HepG2 (cell line): ENCODE measurements around the gene SHANK2. TPM values are rescaled to one million over a fixed set of nuclear protein-coding genes. Genes with fewer than 3 reads are reported as not detected.

Experiments used
- ATAC-seq: fragments of 200-7000 bp; cut with Tn5 transposase; 3 replicates; pipeline ENCODE4 v1.9.1; 2020; ENCODE audit warnings: mild to moderate bottlenecking, moderate library complexity
- BruUV-seq: library from RNA; stranded (reverse); fragments of 400-500 nt; replicated peaks from 2 replicates; lab custom pipeline; 2021; lab: Mats Ljungman, UMichigan
- CTCF ChIA-PET: fragments of 300-600 bp; formaldehyde crosslinking; extraction: SDS; loops from one replicate; lab custom pipeline; 2021; ENCODE audit warnings: low total read pairs, inconsistent platforms, low intra/inter-chr PET ratio; lab: Yijun Ruan, JAX
- POLR2A ChIA-PET: fragments of 350-600 bp; sonication (Branson Sonifier 250); formaldehyde crosslinking; loops from one replicate; lab custom pipeline; 2020; ENCODE audit warnings: antibody characterized with exemption, inconsistent platforms; lab: Yijun Ruan, JAX
- DNase-seq: peaks from one replicate; pipeline ENCODE4 v3.0.0-alpha.2; 2015; ENCODE audit warnings: low spot score
- FAIRE-seq: peaks from 3 replicates; lab custom pipeline; 2011; peaks lifted over from hg19 to GRCh38; lab: Jason Lieb, UNC
- H2AFZ ChIP-seq: one replicate; pipeline ENCODE4 v1.6.1; 2011; ENCODE audit warnings: low read length, inconsistent platforms
- H3K27ac ChIP-seq: fragments of 300-600 bp; 3 replicates; pipeline ENCODE4 v1.8.0; 2011; ENCODE audit warnings: mixed run types, mild to moderate bottlenecking, mixed read lengths, low read length, inconsistent platforms; ENCODE audit not compliant: insufficient read depth; ENCODE audit errors: extremely low read length
- H3K27me3 ChIP-seq, 2 experiments: fragments of 200-600 bp in 1 of 2; 2 replicates in 1 of 2; 3 replicates in 1 of 2; pipeline versions ENCODE4 v1.6.0 to v1.8.0; 2011; ENCODE audit warnings: low read length in 2 of 2, mild to moderate bottlenecking in 2 of 2, moderate library complexity in 2 of 2, inconsistent platforms in 1 of 2; ENCODE audit not compliant: insufficient read depth in 2 of 2, control insufficient read depth in 1 of 2
- H3K36me3 ChIP-seq, 2 experiments: fragments of 200-600 bp in 1 of 2; replicated peaks in 1 of 2; 2 replicates in 1 of 2; 3 replicates in 1 of 2; pipeline versions ENCODE4 v1.5.1 to v1.8.0; 2011; ENCODE audit warnings: low read length in 2 of 2, inconsistent platforms in 1 of 2; ENCODE audit not compliant: insufficient read depth in 2 of 2, control insufficient read depth in 1 of 2
- H3K4me1 ChIP-seq: 2 replicates; pipeline ENCODE4 v1.5.1; 2012; ENCODE audit warnings: low read length, inconsistent platforms; ENCODE audit not compliant: insufficient read depth
- H3K4me2 ChIP-seq: 2 replicates; pipeline ENCODE4 v1.6.0; 2011; ENCODE audit warnings: low read depth, low read length, inconsistent platforms
- H3K4me3 ChIP-seq, 3 experiments: fragments of 200-600 bp in 1 of 3; sonication (generic), shearing (Covaris generic) in 1 of 3; replicated peaks in 1 of 3; 2 replicates each; pipeline ENCODE4 v1.5.1; 2011 to 2016; ENCODE audit warnings: low read length in 3 of 3, inconsistent platforms in 2 of 3, low read depth in 2 of 3, mild to moderate bottlenecking in 2 of 3, control low read depth in 1 of 3, mixed read lengths in 1 of 3; ENCODE audit not compliant: insufficient read depth in 1 of 3
- H3K79me2 ChIP-seq: one replicate; pipeline ENCODE4 v1.6.1; 2011; ENCODE audit warnings: low read length, inconsistent platforms; ENCODE audit not compliant: insufficient read depth
- H3K9ac ChIP-seq: 2 replicates; pipeline ENCODE4 v1.6.0; 2011; ENCODE audit warnings: mild to moderate bottlenecking, low read depth, low read length, inconsistent platforms; ENCODE audit not compliant: insufficient read depth
- H3K9me3 ChIP-seq: 2 replicates; pipeline ENCODE4 v1.5.1; 2012; ENCODE audit warnings: mild to moderate bottlenecking, low read length
- H4K20me1 ChIP-seq: 2 replicates; pipeline ENCODE4 v1.6.0; 2011; ENCODE audit warnings: inconsistent platforms, mild to moderate bottlenecking, low read length, moderate library complexity; ENCODE audit not compliant: insufficient read depth
- ELF1 ChIP-seq: sonication (generic); formaldehyde crosslinking; IDR thresholded peaks from 2 replicates; pipeline ENCODE4 v1.4.0; 2020; ENCODE audit warnings: missing genetic modification reagents
- HDAC1 ChIP-seq: sonication (generic); formaldehyde crosslinking; IDR thresholded peaks from 2 replicates; pipeline ENCODE4 v1.5.1; 2020; ENCODE audit warnings: mild to moderate bottlenecking, missing genetic modification reagents
- HNRNPLL ChIP-seq: fragments of 200-400 bp; formaldehyde crosslinking; IDR thresholded peaks from 2 replicates; pipeline ENCODE4 v1.6.1; 2017; ENCODE audit warnings: mild to moderate bottlenecking, low read depth, low read length; ENCODE audit not compliant: poor library complexity, severe bottlenecking
- NFE2L1 ChIP-seq: sonication (generic); formaldehyde crosslinking; IDR thresholded peaks from 2 replicates; pipeline ENCODE4 v1.4.0; 2020; ENCODE audit warnings: missing genetic modification reagents, mild to moderate bottlenecking, borderline replicate concordance
- PHF21A ChIP-seq: sonication (generic); formaldehyde crosslinking; IDR thresholded peaks from 2 replicates; pipeline ENCODE4 v1.5.0; 2020; ENCODE audit warnings: mild to moderate bottlenecking, missing genetic modification reagents
- RFXAP ChIP-seq: sonication (generic); formaldehyde crosslinking; IDR thresholded peaks from 2 replicates; pipeline ENCODE4 v1.4.0; 2020; ENCODE audit warnings: missing genetic modification reagents, borderline replicate concordance
- TGIF2 ChIP-seq: IDR thresholded peaks from 2 replicates; pipeline ENCODE4 v1.6.1; 2016; ENCODE audit warnings: control low read depth, missing compliant biosample characterization
- TSC22D2 ChIP-seq: sonication (generic); formaldehyde crosslinking; IDR thresholded peaks from 2 replicates; pipeline ENCODE4 v1.5.1; 2020; ENCODE audit warnings: missing genetic modification reagents, mild to moderate bottlenecking, borderline replicate concordance
- U2AF2 ChIP-seq: fragments of 200-400 bp; formaldehyde crosslinking; IDR thresholded peaks from 2 replicates; pipeline ENCODE4 v1.6.1; 2017; ENCODE audit warnings: low read depth, mild to moderate bottlenecking, low read length
- ZBTB38 ChIP-seq: sonication (generic); formaldehyde crosslinking; IDR thresholded peaks from 2 replicates; pipeline ENCODE4 v1.5.1; 2020; ENCODE audit warnings: mild to moderate bottlenecking, missing genetic modification reagents
- ZBTB8A ChIP-seq: sonication (generic); formaldehyde crosslinking; IDR thresholded peaks from 2 replicates; pipeline ENCODE4 v1.4.0; 2020; ENCODE audit warnings: mild to moderate bottlenecking, low read depth, missing genetic modification reagents, borderline replicate concordance
- ZNF143 ChIP-seq: sonication (generic); formaldehyde crosslinking; IDR thresholded peaks from 2 replicates; pipeline ENCODE4 v1.4.0; 2020; ENCODE audit warnings: missing genetic modification reagents
- ZNF329 ChIP-seq: sonication (generic); formaldehyde crosslinking; IDR thresholded peaks from 2 replicates; pipeline ENCODE4 v1.9.0; 2021; ENCODE audit warnings: low read depth, mild to moderate bottlenecking, missing genetic modification reagents
- ZSCAN22 ChIP-seq: sonication (generic); formaldehyde crosslinking; IDR thresholded peaks from 2 replicates; pipeline ENCODE4 v1.4.0; 2020; ENCODE audit warnings: mild to moderate bottlenecking, missing genetic modification reagents
- ZZZ3 ChIP-seq: sonication (generic); formaldehyde crosslinking; IDR thresholded peaks from 2 replicates; pipeline ENCODE4 v1.4.0; 2020; ENCODE audit warnings: missing genetic modification reagents, mild to moderate bottlenecking, borderline replicate concordance
- WGBS: methylation state at CpG from one replicate; pipeline ENCODE4 v1.1.6; 2017; ENCODE audit warnings: low lambda C conversion rate; 5-methylcytosine and 5-hydroxymethylcytosine counted together
- in situ Hi-C: cut with HindIII; loops from 2 replicates; pipeline ENCODE4 v1.10.0; 2017; ENCODE audit warnings: low pct_unique_long_range_greater_than_20kb; ENCODE audit not compliant: extremely low pct_ligation_motif_present
- intact Hi-C: fragments of 100-400 bp; cut with micrococcal nuclease; formaldehyde crosslinking; loops from one replicate; pipeline ENCODE4 v1.10.0; 2022; ENCODE audit not compliant: unreplicated experiment
- polyA plus RNA-seq, 8 experiments: library from polyadenylated mRNA; depleted of rRNA in 3 of 8; stranded (reverse) in 7 of 8; unstranded in 1 of 8; fragments of >200 nt; fragmentation: Illumina TruSeq in 4 of 8; extraction: Trizol in 4 of 8; gene quantifications; 2 replicates each; pipeline versions ENCODE4 v1.2.1 to v1.2.3, GENCODE V29; 2011 to 2016; ENCODE audit warnings: low read depth in 4 of 8, missing spikeins in 1 of 8, mixed read lengths in 1 of 8; ENCODE audit not compliant: insufficient read depth in 1 of 8
- total RNA-seq, 5 experiments: library from RNA; depleted of rRNA; stranded (reverse); fragments of >200 nt; fragmentation: Illumina TruSeq; extraction: Trizol; gene quantifications; 2 replicates each; pipeline ENCODE4 v1.2.3, GENCODE V29; 2016; ENCODE audit warnings: low read depth in 1 of 5
- TF ChIP-seq, protein P1 (sequence below): sonication (generic); formaldehyde crosslinking; IDR thresholded peaks from 2 replicates; pipeline ENCODE4 v1.8.0; 2022; ENCODE audit warnings: missing genetic modification reagents, low read depth, mild to moderate bottlenecking, borderline replicate concordance
- TF ChIP-seq, protein P2 (sequence below): sonication (generic); formaldehyde crosslinking; IDR thresholded peaks from 2 replicates; pipeline ENCODE4 v1.5.1; 2020; ENCODE audit warnings: mild to moderate bottlenecking, moderate library complexity, missing genetic modification reagents

Gene SHANK2
- total and polyA plus RNA-seq, 2 of the 13 experiments (the other 11 are each of a cell fraction or from before 2014, with no cell fraction given), result 10.2 to 13.0 TPM

DNA sequence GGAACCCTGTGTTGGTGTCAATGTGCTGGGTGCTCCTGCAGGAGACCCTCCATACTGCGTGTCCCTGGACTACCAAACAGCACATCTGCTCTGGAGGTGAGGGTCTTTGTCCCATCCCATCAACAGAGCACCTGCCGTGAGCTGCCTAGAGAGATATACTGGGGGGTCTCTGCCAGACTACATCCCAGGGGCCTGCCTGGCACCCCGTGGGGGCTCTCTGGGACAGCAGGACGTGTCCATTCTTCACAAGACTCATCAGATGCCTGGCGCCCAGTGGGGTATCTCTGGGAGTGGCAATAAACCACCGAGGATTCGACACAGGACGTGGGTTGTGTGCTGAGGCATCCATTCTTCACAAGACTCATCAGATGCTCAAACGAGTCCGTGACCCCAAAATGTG, 42.7 kb downstream of the SHANK2 start:
- Histone ChIP-seq H4K20me1 (peaks cover 49% of the 10 kb centered on the region), H3K4me1 (peaks cover 39% of the 10 kb centered on the region), H3K9me3 (0 out of 2 replicates have a peak, but pooled peaks cover 5% of the 10 kb centered on the region), H3K4me2 (no peak overlapping the region), H3K9ac (no peak overlapping the region), H3K27me3 (no peaks in the 10 kb centered on the region), H3K36me3 (peaks cover 28 to 57% of the 10 kb centered on the region in 2 experiments; a peak in 4 of 5 replicates), H3K27ac (no peak overlapping the region), H3K4me3 (no peak overlapping the region), H3K79me2 (peaks cover 78% of the 10 kb centered on the region), H2AFZ (no peak overlapping the region)
- TF ChIP-seq NFE2L1 (CRISPR knock-in tag), result no peak
- TF ChIP-seq U2AF2, result no peak
- TF ChIP-seq HNRNPLL, result no peak
- TF ChIP-seq ZNF329 (CRISPR knock-in tag), result no peak
- no peak for TF ChIP-seq ZBTB8A (CRISPR knock-in tag)
- TF ChIP-seq ZZZ3 (CRISPR knock-in tag), result no peak
- no peak for TF ChIP-seq ZNF143 (CRISPR knock-in tag)
- TF ChIP-seq ZSCAN22, result no peak
- TF ChIP-seq PHF21A, result no peak
- no peak for TF ChIP-seq HDAC1 (CRISPR knock-in tag)
- TF ChIP-seq RFXAP (CRISPR knock-in tag), result no peak
- TF ChIP-seq, protein P1, sequence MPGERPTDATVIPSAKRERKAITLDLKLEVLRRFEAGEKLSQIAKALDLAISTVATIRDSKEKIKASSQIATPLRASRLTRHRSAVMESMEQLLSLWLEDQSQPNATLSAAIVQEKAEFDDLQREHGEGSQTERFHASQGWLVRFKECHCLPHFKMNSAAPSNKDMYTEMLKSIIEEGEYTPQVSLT (CRISPR knock-in tag), result no peak
- no peak for TF ChIP-seq ZBTB38
- no peak for TF ChIP-seq TGIF2
- TF ChIP-seq, protein P2, sequence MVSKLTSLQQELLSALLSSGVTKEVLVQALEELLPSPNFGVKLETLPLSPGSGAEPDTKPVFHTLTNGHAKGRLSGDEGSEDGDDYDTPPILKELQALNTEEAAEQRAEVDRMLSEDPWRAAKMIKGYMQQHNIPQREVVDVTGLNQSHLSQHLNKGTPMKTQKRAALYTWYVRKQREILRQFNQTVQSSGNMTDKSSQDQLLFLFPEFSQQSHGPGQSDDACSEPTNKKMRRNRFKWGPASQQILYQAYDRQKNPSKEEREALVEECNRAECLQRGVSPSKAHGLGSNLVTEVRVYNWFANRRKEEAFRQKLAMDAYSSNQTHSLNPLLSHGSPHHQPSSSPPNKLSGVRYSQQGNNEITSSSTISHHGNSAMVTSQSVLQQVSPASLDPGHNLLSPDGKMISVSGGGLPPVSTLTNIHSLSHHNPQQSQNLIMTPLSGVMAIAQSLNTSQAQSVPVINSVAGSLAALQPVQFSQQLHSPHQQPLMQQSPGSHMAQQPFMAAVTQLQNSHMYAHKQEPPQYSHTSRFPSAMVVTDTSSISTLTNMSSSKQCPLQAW (CRISPR knock-in tag), result no peak
- TF ChIP-seq ELF1 (CRISPR knock-in tag), result no peak
- TF ChIP-seq TSC22D2 (CRISPR knock-in tag), result no peak
- in situ Hi-C loops (no loop called here), intact Hi-C loops (no loop called here)
- ChIA-PET CTCF (no interaction called here), POLR2A (no interaction called here)
- 98% methylated on average over 9 of the region's 10 CpGs for WGBS
- BruUV-seq, result no TSS peak
- DNase-seq (no peak), ATAC-seq (no peak), FAIRE-seq (no peak)
